Skin of body (tissue), 2 donors: Measurements from ENCODE around the gene MCRIP2. TPM values are rescaled to one million over a fixed set of nuclear protein-coding genes. Genes with fewer than 3 reads are reported as not detected.
"Not testable (repeated sequence)": the region's sequence is repeated elsewhere in the genome, so short reads cannot be mapped to it uniquely, and the experiment has no call there.

ENCODE experiments used
- DNase-seq: peaks from one replicate; lab custom pipeline; 2025; lab: John Stamatoyannopoulos, UW
- total RNA-seq: library from RNA; depleted of rRNA; stranded (reverse); fragments of >200 nt; gene quantifications from one replicate; pipeline ENCODE4 v1.2.3, GENCODE V29; 2014

Gene MCRIP2
- total RNA-seq, result 6.9 TPM

DNA sequence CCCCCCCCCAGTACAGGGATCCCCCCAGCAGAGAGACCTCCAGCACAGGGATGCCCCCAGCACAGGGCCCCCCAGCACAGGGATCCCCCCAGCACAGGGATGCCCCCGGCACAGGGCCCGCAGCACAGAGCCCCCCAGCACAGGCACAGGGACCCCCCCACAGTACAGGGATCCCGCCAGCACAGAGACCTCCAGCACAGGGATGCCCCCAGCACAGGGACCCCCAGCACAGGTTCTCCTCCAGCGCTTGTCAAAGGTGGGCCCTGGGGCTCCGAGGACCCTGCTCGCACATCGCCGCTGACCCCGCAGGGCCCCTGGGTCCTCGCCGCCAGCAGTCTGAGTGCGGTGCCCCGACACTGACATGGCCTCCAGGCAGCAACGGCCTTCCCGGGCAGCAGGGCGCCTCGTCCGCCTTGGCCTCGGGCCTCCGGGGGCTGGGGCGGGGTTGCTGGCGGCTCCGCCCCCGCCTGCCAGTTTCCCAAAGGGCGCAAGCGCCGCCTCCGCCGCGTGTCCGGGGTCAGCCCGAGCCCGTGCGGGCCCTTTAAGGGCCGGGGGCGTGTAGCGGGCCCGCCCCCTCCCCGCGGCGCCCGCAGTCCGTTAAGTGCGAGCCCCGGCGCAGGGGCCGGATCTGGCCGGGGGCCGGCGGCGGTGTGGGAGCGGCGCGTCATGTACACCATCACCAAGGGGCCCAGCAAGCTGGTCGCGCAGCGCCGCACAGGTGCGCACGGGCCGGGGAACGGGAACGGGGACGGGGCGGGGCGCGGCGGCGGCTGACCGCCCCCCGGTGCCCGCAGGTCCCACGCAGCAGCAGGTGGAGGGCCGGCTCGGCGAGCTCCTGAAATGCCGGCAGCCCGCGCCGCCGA lies at the start of gene MCRIP2:
Gene MCRIP2 (plus strand): TSS at position 503 of the 863 bp plus-strand sequence. CDS start 164 bp downstream, at position 667.
- peak; percentile 30 for DNase-seq

DNA sequence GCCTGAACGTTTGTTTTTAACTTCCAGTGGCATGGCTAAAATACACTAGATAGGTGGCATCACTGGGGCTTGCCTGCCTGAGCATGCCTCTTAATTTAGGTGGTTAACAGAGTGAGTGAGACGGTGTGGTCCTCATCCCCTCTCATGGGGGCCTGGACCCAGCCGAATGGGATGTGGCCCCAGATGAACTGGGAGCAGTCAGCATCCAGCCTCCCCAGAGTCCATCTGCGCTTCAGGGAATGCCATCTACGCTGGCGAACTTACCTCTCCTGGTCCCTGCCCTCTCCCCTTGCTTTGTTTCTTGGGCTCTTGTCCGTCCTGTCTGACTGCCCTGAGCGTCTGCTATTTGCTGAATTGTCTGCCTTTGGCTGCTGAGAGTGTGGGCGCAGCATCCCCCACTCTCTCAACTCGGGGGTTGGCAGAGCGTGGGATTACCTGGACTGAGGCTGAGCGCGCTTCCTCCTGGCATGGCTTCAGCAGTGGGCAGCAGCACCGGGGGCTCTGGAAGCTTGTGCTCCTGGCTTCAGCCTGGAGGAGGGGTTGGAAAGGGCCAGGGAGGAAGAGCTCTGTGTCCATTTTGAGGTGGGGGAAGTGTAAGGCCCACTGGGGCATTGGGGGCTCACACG lies 49.6 kb upstream of the MCRIP2 start:
- no peak for DNase-seq

DNA sequence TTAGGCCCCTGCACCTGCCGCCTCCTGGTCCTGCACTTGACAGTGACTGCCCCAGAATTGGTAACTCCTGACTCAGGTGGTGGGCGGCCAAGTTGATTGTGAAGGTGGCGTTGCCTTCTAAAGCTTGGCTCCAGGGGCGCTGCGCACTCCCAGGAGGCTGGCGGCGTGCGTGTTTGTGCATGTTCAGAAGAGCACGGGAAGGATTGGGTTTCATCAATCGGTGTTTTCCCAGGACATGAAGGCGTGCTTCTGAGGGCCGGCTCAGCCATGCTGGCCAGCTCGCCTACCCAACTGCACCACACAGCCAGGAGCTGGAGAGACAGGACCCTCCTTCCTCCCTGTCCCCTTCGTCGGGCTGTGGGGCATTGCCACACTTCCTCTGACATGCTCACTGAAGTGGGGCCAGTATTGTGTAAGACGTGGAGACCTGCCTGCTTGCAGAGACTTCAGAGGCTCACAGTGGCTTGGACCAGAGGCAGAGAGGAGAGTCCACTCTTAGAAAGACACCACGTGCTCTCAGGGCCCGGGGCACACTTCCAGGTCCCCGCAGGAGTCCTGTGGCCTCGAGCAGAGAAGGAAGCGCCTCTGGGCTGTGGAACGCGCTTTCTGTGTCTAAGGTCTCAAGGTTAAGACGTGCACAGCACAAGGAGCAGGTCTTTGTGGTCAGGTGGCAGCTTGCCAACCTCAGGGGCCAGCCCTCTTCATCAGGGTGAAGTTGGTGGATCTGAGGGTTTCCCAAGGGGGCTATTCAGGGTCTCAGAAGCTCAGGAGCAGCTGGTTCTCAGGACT lies 48.9 kb upstream of the MCRIP2 start:
- no peak for DNase-seq

DNA sequence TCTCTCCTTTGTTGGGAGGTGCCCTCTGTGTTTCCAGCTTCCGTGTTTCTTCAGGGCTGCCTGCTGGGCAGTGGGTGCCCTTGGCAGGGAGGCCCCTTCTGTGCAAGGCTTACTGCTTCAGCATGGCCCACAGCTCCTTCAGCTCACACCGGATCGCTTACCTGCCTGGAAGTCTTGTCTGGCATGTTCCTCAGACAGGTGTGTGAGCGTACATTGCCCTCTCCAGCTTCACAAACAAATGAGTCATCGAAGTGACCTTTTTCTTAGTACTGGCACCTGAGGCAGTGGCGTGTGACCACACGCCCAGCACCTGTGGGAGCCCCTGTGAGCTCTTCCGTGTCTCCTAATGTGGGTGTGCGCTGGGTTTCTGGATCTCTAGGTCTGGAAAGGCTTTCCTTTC lies 48.2 kb upstream of the MCRIP2 start:
- no peak for DNase-seq

DNA sequence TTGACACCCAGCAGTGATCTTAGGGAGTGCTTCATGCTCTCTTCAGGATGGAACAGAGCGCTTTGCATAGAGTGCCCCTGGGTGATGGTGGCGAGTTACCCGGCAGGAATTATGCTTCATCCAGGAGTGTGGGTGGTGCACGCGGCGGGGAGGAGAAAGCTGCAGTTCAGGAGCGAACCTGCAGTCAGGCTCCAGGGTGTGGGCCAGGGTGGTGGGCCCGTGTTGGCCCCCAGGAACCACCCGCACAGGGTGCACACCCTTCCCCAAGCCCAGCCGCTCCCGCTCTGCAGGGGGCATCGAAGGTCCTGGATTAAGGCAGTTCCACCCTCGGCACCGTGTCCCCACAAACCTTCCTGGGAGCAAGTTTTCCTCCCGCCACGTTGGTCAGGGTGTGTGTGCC lies 47.8 kb upstream of the MCRIP2 start:
- DNase-seq, result no peak

GRCh38 chr16:595094-595528 lies 46.5 kb upstream of the MCRIP2 start:
- no peak for DNase-seq

DNA sequence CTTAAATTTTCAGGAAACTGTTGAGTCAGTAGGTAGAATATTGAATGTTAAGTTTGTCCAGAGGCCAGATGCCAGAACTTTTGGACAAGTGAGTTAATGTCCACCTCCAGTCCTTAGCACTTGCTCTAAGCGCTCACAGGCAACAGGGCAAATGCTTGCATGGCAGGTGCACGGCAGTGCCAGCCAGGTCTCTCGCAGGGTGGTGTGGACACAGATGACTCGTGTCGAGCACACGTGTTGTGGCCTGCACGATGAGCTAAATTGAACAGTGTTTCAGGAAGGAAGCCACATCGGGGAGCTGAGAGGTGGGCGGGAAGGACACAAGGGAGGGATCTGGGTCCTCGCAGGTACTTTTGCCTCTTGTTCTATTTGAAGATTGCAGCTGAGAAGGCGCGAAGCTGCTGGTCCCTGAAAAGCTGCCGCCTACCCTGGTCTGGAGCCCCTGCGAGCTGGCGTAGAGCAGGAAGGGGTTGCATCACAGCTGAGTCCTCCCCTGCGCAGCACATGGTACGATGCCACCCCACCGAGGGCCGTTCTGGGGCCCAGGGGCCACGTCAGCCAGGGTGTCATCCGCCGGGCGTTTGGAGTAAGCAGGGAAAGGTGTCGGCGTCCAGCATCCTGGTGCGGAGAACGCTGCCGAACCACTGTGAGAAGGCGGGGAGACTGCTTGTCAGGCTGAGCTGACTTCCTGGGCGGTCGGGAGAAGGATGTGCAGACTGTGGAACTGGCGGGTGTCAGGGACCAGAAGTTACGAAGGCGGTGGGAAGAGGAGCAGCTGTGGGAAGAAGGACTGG lies 45.5 kb upstream of the MCRIP2 start:
- no peak for DNase-seq

DNA sequence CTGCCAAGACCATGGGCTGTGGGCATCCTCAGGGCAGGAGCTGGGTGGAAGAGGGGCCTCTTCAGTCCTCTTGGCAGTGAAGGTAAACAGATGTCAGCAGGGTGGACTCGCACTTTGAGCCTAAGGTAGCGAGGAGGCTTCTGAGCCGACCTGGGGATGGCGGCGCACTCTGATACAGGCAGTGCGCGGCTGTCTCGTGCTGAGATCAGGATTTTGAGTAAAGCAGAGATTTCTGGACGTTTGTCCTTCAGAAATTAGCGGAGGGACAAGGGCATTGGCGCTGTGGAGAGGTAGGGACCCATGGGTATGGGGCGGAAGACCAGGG lies 44.9 kb upstream of the MCRIP2 start:
- no peak for DNase-seq

GRCh38 chr16:597655-598054 lies 44.0 kb upstream of the MCRIP2 start:
- DNase-seq, result not testable (repeated sequence)

- no peak for DNase-seq
These were observed 42.5 kb upstream of the MCRIP2 start for GRCh38 chr16:598823-599739.

GRCh38 chr16:600781-601180 lies 40.8 kb upstream of the MCRIP2 start:
- DNase-seq, result no peak

DNA sequence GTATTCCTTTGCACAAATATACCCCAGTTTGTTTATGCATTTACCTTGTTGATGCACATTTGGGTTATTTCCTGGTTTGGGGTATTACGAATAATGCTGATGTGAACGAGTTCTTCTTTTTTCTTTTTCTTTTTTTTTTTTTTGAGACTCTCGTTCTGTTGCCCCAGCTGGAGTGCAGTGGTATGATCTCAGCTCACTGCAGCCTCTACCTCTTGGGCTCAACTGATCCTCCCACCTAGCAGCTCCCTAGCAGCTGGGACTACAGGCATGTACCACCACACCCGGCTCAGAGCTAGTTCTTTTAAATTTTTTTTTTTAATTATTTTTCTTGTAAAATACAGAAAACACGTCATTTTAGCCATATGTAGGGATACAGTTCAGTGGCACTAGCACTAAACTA lies 37.7 kb upstream of the MCRIP2 start:
- DNase-seq, result no peak

- DNase-seq, result no peak
These were observed 34.8 kb upstream of the MCRIP2 start for GRCh38 chr16:606656-607307.

GRCh38 chr16:608019-608418 lies 33.6 kb upstream of the MCRIP2 start:
- DNase-seq, result no peak

- DNase-seq, result no peak
These were observed 32.3 kb upstream of the MCRIP2 start for GRCh38 chr16:609316-609715.

DNA sequence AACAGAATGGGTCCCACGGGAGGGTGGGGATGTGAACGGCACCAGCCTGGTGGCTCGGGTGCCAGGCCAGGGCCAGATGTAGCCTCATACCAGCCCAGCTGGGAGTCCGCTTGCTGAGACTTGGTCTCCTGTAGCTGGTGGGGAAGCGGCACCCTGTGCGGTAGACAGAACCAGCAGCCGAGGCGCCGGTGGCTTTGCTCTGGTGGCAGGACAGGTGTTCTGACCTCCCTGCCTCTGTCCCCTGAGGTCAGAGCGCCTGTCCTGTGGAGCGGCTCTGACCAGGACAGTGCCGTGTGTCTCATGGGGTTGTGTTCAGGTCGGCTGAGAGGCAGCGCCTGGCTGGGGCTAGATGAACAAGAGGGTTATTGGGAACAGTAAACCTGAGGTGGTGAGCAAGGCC lies 31.6 kb upstream of the MCRIP2 start:
- no peak for DNase-seq

DNA sequence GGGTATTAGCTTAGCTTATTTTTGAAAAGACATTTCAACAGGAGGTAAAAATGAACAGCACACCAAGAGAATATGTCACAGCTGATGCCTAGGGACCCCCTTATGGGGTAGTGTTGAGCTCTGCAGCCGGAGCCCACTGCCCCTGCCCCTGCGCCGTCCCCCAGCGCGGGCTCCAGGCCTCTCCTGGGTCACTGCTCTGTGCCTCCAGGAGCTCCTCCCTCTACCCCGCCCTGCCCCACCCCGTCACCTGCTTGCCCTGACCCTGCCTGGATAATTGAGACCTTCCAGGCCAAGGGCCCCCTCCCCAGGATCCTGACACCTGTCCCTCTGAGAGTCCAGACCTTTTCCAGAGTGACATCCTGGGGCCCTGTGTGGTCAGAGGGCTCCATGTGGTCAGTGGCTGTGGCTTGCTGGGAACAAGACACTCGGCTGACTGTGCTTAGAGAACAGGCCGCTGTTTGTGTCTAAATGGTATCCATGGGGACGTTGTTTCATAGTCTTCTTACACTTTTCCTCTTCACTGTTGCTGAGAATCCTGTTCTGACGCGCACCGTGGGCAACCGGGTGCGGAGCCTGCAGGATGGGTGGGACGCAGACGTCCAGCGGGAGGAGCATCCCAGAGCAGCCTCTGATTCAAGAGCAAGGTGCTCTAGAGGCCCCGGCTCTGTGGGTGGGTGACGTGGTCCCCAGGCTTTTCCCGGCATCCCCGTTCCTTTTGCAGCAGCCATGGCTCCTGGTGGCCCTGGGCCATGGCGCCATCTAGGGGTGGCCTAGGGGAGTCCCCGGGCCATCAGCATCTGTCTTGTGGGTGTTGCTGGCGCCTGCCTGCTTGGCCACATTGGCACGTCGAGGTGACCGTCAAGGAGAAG lies 30.9 kb upstream of the MCRIP2 start:
- no peak for DNase-seq

- DNase-seq, result no peak
These were observed 26.5 kb upstream of the MCRIP2 start for GRCh38 chr16:615122-615521.
